ENCODE measurements around the gene KRCC1.

DNA sequence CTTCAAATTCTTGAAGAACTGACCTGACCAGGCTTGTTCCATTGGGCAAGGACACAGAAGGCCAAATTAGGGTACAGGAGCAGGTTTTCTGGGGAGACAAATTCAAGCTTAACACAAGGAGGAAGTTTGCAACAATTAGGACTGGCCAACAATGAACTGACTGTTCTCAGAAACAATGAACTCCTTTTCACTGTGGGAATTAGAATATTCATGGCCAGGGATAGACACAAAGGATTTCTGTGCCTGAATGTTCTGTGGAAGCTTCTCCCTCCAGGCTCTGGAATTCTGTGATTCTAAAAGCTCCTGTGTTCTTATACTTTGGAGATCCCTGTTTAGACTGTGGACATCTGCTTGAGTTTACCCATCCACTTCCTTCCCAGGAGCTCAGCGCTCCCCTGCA, 27.2 kb upstream of the KRCC1 start:
- TF ChIP-seq POLR2A (IDR thresholded peaks at IDR 0.05): no peak
- TF ChIP-seq, protein P1, sequence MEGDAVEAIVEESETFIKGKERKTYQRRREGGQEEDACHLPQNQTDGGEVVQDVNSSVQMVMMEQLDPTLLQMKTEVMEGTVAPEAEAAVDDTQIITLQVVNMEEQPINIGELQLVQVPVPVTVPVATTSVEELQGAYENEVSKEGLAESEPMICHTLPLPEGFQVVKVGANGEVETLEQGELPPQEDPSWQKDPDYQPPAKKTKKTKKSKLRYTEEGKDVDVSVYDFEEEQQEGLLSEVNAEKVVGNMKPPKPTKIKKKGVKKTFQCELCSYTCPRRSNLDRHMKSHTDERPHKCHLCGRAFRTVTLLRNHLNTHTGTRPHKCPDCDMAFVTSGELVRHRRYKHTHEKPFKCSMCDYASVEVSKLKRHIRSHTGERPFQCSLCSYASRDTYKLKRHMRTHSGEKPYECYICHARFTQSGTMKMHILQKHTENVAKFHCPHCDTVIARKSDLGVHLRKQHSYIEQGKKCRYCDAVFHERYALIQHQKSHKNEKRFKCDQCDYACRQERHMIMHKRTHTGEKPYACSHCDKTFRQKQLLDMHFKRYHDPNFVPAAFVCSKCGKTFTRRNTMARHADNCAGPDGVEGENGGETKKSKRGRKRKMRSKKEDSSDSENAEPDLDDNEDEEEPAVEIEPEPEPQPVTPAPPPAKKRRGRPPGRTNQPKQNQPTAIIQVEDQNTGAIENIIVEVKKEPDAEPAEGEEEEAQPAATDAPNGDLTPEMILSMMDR (IDR thresholded peaks at IDR 0.05): no peak
